ENCODE results near the gene APBB1IP.
A peak's percentile ranks its signal among the peaks of the same experiment; 100 is the strongest.
"Not testable (repeated sequence)": the region's sequence is repeated elsewhere in the genome, so short reads cannot be mapped to it uniquely, and the experiment has no call there.

Gene APBB1IP, protein sequence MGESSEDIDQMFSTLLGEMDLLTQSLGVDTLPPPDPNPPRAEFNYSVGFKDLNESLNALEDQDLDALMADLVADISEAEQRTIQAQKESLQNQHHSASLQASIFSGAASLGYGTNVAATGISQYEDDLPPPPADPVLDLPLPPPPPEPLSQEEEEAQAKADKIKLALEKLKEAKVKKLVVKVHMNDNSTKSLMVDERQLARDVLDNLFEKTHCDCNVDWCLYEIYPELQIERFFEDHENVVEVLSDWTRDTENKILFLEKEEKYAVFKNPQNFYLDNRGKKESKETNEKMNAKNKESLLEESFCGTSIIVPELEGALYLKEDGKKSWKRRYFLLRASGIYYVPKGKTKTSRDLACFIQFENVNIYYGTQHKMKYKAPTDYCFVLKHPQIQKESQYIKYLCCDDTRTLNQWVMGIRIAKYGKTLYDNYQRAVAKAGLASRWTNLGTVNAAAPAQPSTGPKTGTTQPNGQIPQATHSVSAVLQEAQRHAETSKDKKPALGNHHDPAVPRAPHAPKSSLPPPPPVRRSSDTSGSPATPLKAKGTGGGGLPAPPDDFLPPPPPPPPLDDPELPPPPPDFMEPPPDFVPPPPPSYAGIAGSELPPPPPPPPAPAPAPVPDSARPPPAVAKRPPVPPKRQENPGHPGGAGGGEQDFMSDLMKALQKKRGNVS

GRCh38 chr10:26437637-26438461 lies at the start of gene APBB1IP:
TSS of gene APBB1IP (plus strand) at chr10:26438341. CDS start at chr10:26492327, 53,986 bp downstream.
- no peak for DNase-seq (ENCODE audit: low spot score)

DNA sequence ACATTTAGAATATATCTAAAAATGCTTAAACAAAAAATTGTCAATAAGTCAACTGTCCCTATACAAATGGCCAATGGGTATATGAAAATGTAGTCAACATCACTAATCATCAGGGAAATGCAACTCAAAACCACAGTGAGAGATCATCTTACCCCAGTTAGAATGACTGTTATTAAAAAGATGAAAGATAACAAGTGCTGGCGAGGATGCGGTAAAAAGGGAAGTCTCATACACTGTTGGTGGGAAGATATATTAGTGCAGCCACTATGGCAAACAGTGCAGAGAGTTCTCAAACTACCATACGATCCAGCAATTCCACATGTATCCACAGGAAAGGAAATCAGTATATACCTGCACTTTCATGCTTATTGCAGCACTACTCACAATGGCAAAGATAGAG lies 48.6 kb upstream of the APBB1IP start:
- no peak for DNase-seq (ENCODE audit: low spot score)

GRCh38 chr10:26391701-26392695 lies 46.1 kb upstream of the APBB1IP start:
- no peak for DNase-seq (ENCODE audit: low spot score)

GRCh38 chr10:26398353-26398752 lies 39.8 kb upstream of the APBB1IP start:
- DNase-seq (ENCODE audit: low spot score) = not testable (repeated sequence)

DNA sequence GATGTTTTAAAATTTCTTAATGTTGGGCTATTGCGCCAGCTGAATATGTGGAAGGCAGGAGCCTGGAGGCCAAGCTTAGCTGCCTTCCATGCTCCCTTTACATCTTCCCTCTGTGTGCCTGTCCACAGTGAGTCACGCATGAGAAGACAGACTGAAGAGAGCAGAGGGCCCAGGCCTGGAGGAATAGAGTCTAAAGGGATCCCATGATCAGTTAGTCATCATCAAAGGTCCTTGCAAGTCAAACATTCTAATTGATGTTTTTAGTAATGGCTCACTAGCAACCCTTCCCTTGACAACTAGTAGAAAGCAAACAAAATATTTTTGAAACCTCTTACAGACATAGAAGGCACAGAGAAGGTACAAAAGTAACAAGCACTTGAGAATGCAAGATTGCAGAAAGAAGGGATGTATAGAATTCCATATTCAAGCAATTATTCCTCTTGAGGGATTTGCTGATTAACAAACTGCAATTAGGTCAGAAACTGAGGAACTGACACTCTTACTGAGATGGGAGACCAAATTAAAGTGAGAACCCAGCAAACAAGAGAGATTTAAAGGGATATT lies 30.7 kb upstream of the APBB1IP start:
- peak; percentile 5 for DNase-seq (ENCODE audit: low spot score)

DNA sequence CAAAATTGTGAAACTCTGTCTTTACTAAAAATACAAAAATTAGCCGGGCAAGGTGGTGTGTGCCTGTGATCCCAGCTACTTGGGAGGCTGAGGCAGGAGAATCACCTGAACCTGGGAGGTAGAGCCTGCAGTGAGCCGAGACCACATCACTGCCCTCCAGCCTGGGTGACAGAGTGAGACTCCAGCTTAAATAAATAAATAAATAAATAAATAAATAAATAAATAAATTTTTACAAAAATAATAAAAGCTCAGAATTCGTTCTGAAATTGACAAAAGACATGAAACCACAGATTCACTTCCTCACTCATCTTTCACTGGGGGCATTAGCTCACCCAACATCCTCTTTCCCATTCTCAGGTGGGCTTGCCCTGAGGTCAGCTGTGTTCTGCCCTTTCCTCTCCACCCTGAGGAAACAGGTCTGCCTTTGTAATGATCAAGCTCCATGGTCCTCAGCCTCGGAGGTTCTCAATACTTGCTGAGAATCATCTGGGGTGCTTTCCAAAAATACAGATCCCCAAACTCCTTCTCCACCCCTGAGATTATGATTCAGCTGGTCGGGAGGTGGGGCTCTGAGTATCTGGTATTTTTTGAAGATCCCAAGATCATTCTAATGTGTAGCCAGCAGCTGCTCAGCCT lies 29.2 kb upstream of the APBB1IP start:
- DNase-seq (ENCODE audit: low spot score) = no peak

DNA sequence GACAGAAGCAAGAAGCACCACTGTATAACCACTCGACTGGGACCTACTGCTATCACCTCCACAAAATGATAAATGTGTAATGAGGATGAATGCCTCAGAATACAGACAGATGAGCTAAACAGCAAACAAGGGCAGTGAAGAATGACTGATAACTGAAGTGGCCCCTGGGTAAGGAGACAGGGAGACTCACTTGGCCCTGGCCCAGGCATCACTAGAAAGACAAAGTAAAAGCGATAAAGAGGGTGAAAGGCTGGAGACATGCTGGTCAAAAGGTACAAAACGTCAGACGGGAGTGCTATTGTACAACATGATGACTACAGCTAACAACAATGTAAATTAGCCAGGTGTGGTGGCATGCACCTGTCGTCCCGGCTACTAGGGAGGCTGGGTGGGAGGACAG lies 27.8 kb upstream of the APBB1IP start:
- DNase-seq (ENCODE audit: low spot score) = no peak

DNA sequence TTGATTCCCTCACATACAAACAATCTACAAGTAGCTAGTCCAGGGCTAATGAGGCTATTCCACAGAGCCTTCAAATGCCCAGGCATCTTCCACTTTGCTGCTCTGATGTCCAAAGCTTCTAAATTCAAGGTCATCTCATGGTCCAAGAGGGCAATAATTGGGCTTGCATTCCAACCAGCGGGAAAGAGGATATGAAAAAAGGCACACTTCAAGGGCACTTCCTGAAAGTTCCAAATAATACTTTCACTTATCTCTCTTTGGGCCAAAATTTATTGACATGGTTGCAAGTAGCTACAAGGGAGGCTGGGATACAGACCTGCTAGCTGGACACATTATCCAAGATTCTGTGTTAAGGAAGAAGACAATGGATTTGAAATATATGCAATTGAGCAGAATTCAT lies 25.2 kb upstream of the APBB1IP start:
- no peak for DNase-seq (ENCODE audit: low spot score)

GRCh38 chr10:26413375-26413774 lies 24.8 kb upstream of the APBB1IP start:
- no peak for DNase-seq (ENCODE audit: low spot score)

DNA sequence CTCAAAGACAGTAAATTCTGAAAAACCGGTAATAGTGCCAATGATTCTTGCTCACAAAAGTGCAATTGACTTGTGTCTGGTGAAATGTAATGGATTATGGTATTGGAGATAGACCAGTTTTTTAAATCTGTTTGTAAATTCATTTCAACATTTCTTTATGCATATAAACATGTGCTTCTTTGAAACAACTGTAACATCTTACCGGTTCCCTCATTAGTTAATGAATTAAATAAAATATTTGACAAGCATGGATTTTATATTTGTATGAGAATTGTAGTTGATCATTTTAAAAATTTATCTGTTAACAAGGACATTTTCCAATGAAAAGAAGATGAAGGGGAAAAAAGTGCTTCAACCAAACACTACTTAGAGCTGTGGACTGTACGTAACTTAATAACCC lies 21.0 kb upstream of the APBB1IP start:
- no peak for DNase-seq (ENCODE audit: low spot score)

GRCh38 chr10:26422977-26423376 lies 15.2 kb upstream of the APBB1IP start:
- no peak for DNase-seq (ENCODE audit: low spot score)

DNA sequence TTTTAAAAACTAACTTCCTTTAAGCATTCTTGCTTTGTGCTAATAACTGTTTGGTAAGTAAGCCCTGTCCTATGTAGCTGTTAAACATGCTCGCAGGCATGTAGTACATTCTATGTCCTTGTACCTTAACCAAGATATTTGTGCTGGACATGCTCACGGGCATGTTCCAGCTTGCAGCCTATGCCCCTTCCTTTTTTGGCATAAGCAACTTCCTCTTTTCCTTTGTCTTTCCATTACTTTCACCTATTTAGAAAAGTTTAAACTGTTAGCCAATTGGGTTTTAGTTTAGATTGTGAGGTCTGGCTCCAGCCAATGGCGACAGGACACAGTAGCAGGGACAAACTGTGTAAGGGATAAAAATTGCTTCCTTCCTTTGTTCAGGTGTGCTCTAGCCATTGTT lies 14.4 kb upstream of the APBB1IP start:
- DNase-seq (ENCODE audit: low spot score) = no peak

DNA sequence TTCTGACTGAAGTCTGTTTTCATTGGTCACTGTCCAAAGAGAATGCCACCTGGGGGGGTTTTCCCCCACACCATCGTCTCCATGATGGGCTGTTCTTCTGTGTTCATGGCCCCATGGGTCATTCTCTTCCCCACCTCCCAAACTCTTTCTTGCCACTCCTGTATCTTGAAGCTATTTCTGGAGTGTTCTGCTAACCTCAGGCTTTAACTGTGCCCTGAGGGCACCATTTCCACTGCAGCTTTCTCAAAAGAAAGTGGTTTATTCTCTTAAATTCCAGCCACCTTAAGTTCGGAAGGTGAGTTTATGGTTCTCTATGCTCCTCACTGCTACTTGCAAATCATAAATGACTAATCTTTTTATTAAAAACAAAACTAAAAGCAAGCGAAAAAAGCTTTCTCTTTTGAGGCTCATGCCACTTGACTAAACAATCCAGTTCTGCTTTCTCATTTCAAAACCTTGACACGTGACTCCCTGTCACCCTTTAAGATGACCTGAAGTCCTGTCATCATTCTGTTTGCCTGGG lies 7.4 kb upstream of the APBB1IP start:
- DNase-seq (ENCODE audit: low spot score) = no peak

DNA sequence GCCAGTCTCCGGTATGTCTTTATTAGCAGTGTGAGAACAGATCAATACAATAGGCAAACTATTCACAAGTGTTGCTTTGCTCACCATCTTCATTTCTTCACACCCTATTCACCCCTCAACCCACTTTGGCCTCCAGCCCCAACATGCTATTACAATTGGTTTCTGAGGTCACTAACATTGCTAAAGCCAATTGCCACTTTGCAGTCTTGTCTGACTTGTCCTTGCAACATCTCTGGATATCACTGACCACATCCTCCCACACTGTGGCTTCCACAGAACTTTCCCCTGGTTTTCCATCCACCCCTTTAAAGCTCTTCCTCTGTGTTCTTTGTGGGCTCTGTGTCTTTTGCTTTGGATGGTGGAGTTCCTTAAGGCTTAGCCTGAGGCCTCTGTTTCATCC lies 5.2 kb upstream of the APBB1IP start:
- DNase-seq (ENCODE audit: low spot score) = no peak

DNA sequence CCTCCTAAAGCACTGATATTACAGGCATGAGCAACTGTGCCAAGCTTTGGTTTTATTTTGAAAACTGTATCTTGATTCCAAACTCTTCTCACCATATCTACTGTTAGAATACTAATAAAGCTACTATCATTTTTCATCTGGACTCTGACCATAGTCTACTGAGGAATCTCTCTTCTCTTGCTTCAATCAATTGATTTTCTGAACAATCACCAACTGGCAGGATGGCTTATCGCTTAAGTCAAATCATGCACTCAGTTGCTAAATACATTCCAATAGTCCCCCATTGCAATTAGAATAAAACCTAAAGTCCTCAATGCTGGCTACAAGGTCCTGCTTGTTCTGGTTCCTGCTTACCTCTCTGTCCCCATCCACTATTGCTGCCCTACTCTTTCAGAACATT lies 2.3 kb upstream of the APBB1IP start:
- DNase-seq (ENCODE audit: low spot score) = no peak

DNA sequence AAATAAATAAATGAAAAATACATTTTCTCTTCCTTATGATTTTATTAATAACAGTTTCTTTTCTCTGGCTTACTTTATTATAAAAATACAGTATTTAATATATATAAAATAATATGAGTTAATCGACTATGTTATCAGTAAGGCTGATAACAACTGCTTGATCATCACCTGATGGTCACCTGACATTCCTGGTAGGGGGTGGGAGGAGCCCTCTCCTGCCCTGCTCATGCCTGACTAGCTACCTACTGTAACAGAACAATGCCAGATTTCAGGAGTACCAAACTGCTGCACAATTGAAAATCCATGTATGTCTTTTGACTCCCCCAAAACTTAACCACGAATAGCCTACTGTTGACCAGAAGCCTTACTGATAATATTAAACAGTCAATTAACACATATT lies 1.3 kb upstream of the APBB1IP start:
- DNase-seq (ENCODE audit: low spot score) = no peak

DNA sequence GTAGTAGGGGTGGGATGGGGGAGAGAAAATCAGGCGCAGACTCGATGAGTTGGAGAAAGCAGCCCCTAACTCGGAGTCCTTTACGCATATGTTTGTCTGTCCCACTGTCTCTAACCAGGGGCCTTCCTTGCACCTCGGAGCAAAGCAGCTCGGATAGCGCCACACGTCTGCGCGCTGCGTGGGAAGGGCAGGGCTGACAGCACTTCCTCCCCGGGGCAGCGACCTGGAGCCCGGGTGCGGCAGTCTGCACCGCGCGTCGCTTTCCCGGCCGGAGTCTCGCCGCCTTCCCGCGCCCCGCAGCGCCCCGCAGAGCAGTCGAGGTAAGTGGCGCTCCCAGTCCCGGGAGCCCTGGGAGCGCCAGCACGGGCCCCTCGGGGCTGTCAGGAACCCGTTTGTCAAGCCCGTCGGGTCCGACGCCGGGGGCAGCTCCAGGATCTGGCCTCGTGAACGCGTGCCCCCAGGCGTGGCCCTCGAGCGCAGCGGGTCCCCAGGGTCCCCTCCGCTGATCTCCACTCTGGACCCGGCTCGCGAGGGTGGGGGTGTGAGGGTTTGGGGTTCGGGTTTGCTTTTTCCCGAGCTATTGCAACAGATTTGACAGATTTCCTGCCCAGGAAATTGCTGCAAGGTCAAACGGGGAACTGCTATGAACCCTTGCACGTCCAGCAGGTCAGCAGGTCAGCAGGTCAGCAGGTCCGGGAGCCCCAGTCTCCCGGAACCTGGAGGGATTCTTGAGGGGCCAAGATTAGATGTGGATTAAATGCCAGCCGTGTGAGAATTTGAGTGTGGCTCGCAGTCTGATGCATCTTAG lies 597 bp downstream of the APBB1IP start:
- no peak for DNase-seq (ENCODE audit: low spot score)

GRCh38 chr10:26439406-26440087 lies 1.4 kb downstream of the APBB1IP start:
- no peak for DNase-seq (ENCODE audit: low spot score)

GRCh38 chr10:26440088-26440470 lies 1.9 kb downstream of the APBB1IP start:
- DNase-seq (ENCODE audit: low spot score) = no peak
